NCI-H446 (cell line): ENCODE data around the gene FAM20B.
A peak's percentile ranks its signal among the peaks of the same experiment; 100 is the strongest.

Source experiments
- DNase-seq, 2 experiments: peaks; one replicate each; lab custom pipeline; 2025; lab: John Stamatoyannopoulos, UW

FAM20B gene

GRCh38 chr1:179092896-179093461, 67.3 kb downstream of the FAM20B start:
- no peak for DNase-seq

GRCh38 chr1:179094818-179095217, 69.1 kb downstream of the FAM20B start:
- DNase-seq: no peak

- no peak for DNase-seq
Observed at GRCh38 chr1:179095377-179095776, 69.7 kb downstream of the FAM20B start.

GRCh38 chr1:179095924-179096323, 70.2 kb downstream of the FAM20B start:
- DNase-seq: no peak

GRCh38 chr1:179099891-179100290, 74.2 kb downstream of the FAM20B start:
- no peak for DNase-seq

DNA sequence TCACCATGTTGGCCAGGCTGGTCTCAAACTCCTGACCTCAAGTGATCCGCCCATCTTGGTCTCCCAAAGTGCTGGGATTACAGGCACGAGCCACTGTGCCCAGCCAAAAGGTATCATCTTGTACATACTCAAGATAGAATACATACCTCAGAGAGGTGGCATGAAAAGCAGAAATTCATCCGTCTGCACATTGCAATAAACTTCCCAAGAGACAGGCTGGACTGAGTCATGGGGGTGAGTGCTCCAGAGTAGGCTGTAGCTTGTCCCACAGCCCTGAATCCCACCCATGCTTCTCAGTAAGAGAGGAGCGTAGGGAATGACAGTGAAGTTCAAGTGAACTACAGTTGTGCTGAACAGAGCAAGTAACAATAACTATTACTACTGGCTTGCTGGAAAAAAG, 75.9 kb downstream of the FAM20B start:
- DNase-seq: no peak

DNA sequence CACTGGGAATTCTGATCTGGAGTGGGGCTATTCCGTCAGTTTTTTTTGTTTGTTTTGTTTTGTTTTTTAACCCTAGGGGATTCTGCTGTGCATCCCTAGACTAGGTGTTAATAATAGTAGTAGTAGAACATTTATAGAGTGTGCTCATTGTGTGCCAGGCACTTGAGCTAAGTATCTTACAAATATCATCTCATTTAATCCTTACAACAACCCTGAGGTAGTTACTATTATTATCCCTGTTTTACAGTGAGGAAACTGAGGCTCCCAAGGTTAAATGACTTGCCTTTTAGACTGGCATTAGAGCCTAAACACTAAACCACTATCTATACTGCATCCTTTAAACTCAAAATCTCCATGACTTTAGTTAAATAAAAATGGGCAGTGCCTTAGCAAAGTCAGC, 78.3 kb downstream of the FAM20B start:
- DNase-seq: no peak

GRCh38 chr1:179104611-179105250, 79.0 kb downstream of the FAM20B start:
- no peak for DNase-seq

GRCh38 chr1:179105393-179105792, 79.7 kb downstream of the FAM20B start:
- DNase-seq: no peak

DNA sequence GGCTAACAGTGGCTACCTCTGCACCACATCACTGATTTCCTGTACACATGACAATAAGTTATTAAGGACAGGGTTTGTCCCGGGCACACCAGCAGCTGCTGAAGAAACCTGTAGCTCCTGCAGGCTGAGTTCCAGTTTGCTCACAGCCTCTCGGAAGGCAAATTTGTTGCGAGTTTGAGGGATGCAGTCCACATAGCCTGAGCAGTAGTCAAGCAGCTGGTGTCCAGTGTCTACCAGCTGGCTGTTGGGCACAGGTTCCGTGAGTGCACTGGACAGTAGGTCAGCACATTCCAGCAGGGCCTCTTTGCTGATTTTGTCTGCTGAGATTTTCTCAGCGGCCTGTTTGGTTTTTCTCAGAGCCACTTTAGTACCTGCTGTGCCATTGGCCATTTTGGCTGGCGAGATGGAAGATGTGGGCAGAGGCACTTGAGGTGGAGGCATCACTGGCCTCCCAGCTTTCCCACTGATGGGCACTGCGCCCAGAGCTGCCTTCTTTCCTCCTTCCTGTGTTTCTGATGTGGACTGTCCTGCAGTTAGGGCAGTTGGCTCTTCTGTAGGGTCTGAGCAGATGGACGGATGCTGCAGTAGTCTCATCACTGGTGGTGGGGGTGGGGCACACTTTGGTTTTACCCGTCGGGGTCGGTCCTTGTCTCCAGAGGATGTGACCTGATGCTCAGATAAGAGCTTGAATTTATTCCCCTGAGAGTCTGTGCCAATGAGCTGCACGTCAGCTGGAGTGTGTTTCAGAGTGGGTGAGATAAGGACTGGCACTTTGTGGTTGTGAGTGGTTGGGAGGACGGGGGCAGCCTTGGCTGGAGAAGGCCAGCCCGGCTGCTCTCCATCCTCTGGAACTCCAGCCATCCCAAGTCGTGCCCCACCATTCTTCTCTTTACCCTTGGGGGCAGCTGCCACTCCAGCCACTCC, 82.3 kb downstream of the FAM20B start:
- no peak for DNase-seq

GRCh38 chr1:179108644-179109043, 83.0 kb downstream of the FAM20B start:
- DNase-seq: no peak

DNA sequence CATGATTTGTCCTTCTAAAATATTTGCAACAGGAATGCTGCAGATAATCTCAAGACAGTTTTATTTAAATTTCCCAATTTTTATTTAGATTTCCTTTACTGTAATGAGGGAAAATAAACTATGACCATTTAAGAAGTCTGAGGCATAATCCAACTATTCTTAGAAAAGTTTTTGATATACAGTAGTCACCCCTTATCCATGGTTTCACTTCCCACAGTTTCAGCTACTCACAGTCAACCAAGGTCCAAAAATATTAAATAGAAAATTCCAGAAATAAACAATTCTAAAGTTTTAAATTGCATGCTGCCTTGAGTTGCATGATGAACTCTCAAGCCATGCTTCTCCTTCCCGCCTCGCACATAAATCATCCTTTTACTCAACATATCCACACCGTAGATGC, 89.5 kb downstream of the FAM20B start:
- no peak for DNase-seq

DNA sequence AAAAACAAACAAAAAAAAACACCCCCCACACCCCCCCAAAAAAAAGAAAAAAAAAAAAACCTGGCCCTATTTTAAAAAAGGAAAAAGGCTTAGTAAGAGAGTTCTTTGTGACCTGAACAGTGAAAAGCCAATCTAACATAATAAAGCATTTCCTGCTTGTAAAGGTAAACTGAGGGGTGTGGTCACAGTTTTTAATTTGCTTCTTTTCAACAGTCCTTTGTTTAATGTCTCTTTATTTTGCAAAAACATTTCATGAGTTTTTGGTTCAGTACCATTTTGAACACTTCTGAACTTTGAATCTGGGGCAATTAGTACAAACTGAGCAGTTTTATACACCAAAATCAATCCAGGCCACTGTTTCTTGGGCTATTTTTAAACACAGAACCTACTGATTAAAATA, 93.8 kb downstream of the FAM20B start:
- no peak for DNase-seq

- no peak for DNase-seq
Observed at GRCh38 chr1:179120736-179121135, 95.0 kb downstream of the FAM20B start.

- DNase-seq: peak in 1 of 2 experiments; percentile 5
Observed at GRCh38 chr1:179121159-179121938, 95.7 kb downstream of the FAM20B start.

DNA sequence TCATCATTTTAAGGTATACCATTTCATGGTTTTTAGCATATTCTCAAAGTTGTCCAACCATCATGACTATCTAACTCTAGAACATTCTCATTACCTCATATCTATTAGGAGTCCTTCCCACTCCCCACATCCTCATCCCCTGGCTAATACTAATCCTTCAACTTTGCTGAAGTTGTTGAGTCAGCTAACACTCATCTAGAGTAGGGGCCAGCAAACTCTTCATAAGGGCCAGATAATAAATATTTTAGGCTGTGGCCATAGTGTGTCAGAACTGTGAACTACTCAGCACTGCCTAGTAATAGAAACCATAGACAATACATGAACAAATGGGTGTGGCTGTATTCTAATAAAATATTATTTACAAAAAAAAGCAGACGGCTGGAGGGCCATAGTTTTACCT, 99.2 kb downstream of the FAM20B start:
- DNase-seq: no peak
